Thyroid gland (tissue), 4 donors: Measurements from ENCODE around the gene PDLIM4.

Experiments used
- CTCF ChIP-seq, 6 experiments: fragments of 200-600 bp in 3 of 6; fragments of 450-650 bp in 3 of 6; sonication (generic) in 3 of 6; IDR thresholded peaks; one replicate each; pipeline ENCODE4 v1.5.1; 2016 to 2019; ENCODE audit warnings: antibody characterized with exemption in 6 of 6, mild to moderate bottlenecking in 2 of 6, inconsistent platforms in 1 of 6, moderate library complexity in 1 of 6
- POLR2A ChIP-seq, 2 donors: fragments of 450-650 bp; IDR thresholded peaks; one replicate each; pipeline ENCODE4 v1.6.1; 2017; ENCODE audit warnings: antibody characterized with exemption in 2 of 2, mild to moderate bottlenecking in 2 of 2, moderate library complexity in 1 of 2

- no peak for TF ChIP-seq CTCF (IDR thresholded peaks at IDR 0.05)
- no peak for TF ChIP-seq POLR2A (IDR thresholded peaks at IDR 0.05)
These were observed 25.0 kb upstream of the PDLIM4 start for GRCh38 chr5:132232465-132232864.
